ENCODE data around the gene TAGLN2.
A peak's percentile ranks its signal among the peaks of the same experiment; 100 is the strongest.

TAGLN2 gene

DNA sequence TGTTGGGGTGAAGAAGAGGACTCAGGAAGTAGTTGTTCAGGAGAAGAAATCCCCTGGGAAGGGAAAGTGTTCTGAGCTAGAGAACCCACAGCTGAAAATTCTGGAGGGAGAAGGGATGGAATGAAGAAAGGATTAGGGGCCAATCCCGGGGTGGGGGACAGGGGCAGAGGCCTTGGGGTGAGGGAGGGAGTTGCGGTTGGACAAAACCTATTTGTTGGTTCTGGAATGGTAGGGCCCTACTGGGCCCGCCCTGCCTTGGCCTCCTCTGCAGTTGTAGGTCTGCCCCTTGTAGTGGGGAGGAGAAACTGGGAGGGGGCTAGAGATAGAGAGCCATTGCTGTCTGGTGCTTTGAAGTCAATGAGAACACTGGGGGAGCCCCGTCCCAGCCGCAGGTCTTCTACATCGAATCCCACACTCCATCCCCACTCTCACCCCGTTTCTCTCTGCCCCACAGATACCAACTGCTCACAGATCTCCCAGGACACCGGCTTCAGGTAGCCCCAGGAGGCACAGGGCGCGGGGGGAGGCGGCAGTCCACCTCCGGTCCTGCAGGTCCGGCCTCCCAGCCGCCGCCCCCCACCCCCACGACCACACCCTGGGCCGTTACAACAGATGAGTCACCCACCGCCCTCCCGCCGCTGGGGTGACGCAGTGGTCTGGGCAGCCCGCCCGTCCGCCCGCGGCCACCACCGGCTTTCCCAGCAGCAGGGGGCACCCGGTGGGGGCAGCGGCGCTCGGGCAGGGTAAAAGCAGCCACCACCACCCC lies 1.1 kb downstream of the TAGLN2 start:
- TF ChIP-seq, protein P1, sequence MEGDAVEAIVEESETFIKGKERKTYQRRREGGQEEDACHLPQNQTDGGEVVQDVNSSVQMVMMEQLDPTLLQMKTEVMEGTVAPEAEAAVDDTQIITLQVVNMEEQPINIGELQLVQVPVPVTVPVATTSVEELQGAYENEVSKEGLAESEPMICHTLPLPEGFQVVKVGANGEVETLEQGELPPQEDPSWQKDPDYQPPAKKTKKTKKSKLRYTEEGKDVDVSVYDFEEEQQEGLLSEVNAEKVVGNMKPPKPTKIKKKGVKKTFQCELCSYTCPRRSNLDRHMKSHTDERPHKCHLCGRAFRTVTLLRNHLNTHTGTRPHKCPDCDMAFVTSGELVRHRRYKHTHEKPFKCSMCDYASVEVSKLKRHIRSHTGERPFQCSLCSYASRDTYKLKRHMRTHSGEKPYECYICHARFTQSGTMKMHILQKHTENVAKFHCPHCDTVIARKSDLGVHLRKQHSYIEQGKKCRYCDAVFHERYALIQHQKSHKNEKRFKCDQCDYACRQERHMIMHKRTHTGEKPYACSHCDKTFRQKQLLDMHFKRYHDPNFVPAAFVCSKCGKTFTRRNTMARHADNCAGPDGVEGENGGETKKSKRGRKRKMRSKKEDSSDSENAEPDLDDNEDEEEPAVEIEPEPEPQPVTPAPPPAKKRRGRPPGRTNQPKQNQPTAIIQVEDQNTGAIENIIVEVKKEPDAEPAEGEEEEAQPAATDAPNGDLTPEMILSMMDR (IDR thresholded peaks at IDR 0.05; ENCODE audit: extremely low read depth, missing control alignments) = no peak
- DNase-seq (ENCODE audit: low spot score) = peak; percentile 85

DNA sequence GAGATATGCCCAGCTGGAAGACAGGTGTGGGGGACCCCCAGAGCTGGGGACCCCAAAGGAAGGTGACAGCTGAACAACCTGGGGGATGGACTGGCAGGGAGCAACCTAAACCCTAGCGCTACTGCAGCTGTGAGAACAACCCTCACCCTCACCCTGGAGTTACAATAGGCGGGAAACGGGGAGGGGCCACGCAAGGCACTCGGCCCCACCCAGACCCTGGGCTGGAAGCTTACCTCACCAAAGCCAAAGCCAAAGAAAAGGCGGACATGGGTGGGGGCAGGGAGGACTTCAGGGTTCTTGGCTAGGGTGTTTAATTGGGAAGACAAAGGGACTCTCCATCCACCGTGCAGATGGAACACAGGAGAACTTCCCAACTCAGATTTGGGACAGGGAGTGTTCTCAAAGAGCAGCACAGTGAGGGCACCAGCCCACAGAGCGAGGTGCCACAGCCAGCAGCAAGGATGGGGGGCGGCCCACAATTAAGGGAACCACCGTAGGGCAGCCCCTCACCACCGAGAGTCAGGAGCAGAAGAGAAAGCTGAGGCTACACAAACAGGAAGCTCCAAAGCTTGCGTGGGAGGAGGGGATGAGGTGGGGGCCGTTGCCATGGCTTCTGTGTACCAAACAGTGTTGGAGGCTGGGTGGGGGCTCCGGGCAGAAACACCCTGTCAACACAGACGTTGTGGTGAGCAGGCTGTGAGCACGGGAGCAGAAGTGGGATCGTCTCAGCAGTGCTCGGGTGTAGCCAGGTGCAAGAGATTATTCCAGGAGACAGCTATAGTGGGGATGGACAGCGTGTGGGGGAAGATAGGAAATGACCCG lies 1.9 kb downstream of the TAGLN2 start:
- DNase-seq (ENCODE audit: low spot score) = peak; percentile 86
- TF ChIP-seq, protein P1 (IDR thresholded peaks at IDR 0.05; ENCODE audit: extremely low read depth, missing control alignments) = no peak

DNA sequence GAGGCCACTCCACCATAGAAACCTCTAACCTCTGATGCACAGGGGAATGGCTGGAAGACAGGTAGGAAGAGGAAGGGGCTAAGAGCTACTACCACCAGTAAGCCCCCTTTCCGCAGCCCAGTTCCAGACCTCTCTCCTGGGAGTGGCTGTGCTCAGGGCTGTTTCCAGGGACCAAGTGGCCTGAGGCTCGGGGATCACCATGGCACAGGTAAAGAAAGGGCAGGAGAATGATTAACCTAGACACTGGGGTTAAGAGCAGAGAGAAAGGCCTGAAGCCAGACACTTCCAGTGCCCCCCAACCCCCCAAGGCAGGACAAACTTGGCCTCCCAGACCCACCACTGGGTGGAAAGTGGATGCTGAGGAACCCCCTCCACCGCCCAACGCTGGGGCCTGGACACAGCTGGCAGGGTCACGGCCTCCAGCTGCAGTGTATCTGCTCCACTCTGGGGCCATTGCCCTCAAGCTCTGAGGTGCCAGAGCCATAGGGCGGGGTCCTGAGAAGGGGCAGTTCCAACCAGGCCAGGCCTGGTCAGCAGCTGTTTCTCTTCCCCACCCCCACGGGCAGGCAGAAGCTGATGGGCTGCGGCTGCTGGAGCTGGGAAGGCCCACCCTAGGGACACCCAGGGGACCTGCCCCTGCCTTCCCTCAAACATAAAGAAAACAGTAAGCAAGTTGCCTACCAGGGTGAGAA lies 2.6 kb downstream of the TAGLN2 start:
- TF ChIP-seq, protein P1 (IDR thresholded peaks at IDR 0.05; ENCODE audit: extremely low read depth, missing control alignments) = no peak
- no peak for DNase-seq (ENCODE audit: low spot score)

DNA sequence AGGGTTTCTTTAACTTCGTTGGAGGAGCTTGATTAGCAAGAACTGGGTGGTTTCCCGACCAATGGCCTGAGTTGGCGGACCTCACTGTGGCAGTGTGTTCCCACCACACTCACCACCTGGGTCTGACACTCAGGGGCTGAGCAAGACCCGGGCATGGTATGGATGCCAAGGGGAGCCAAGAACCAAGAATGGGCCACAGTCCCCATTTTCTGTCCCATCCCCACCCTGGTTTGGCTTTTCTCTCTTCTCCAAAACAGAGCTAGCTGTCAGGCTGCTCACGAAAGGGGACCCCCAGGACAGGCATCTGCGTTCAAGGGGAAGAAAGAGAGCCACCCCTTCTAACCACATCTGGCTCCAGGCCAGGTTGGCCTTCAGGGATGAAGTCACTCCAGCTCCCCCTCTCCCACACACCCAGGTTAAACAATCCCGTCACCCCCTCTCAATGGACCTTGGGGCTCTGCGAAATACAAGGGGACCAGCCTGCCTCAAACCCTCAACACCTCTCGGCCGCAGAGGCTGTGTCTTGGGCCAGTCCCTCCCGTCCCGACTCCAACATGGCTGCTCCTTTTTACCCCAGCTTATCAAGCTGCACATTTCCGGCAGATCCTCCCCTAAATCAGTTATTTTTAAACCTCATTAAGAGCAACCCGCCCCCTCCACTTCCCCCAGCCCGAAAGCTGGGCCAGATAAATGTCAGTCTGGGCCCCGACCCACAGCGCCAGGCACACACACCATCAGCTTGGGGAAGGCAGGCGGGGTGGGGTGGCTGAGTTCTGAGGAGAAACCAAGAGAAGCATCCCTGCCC lies 3.4 kb downstream of the TAGLN2 start:
- TF ChIP-seq, protein P1 (IDR thresholded peaks at IDR 0.05; ENCODE audit: extremely low read depth, missing control alignments) = no peak

DNA sequence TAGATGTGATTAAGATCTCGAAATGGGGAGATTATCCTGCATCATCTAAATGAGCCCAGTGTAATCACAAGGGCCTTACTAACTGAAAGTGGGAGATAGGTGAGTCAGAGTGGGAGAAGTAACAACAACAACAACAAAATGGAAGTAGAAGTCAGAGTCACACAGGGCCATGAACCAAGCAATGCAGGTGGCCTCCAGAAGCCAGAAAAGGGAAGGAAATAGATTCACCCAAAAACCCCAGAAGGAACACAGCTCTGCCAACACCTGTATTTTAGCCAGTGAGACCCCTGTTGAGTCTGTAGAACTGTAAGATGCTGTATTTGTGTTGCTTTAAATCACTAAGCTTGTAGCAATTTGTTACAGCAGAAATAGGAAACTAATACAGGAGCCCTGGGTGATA lies 4.1 kb downstream of the TAGLN2 start:
- DNase-seq (ENCODE audit: low spot score) = peak; percentile 60
- TF ChIP-seq, protein P1 (IDR thresholded peaks at IDR 0.05; ENCODE audit: extremely low read depth, missing control alignments) = no peak

More for the DNA sequence above, 3.4 kb downstream of the TAGLN2 start:
- DNase-seq (ENCODE audit: low spot score) = no peak

DNA sequence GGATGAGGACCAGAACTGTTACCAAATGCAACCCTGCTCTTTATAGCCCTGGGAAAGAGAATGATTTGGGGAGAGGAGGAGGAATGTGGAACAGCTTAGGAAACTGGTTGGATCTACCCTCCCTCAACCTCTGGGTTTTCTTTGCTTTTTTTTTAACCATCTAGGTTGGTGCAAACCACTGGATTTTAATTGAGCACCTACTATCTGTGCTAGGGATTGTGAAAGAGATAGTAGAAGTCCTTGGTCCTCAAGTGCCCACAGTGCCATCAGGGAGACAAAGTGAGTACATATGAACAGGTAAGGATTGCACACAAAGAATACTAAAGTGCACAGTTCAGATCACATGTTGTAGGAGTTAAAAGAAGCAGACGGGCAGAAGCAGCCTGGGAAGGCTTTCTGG lies 4.7 kb downstream of the TAGLN2 start:
- TF ChIP-seq, protein P1 (IDR thresholded peaks at IDR 0.05; ENCODE audit: extremely low read depth, missing control alignments) = no peak
- no peak for DNase-seq (ENCODE audit: low spot score)
